HEK293 (cell line): Measurements from ENCODE around the gene SLC26A6.

ENCODE experiments used
- CTCF ChIA-PET: fragments of 350-600 bp; formaldehyde crosslinking; extraction: SDS; loops from one replicate; lab custom pipeline; 2021; ENCODE audit warnings: antibody characterized with exemption; lab: Yijun Ruan, JAX
- POLR2A ChIA-PET: fragments of 300-600 bp; formaldehyde crosslinking; extraction: SDS; loops from one replicate; lab custom pipeline; 2020; ENCODE audit warnings: antibody characterized with exemption, inconsistent platforms; lab: Yijun Ruan, JAX
- H3K27ac ChIP-seq: fragments of 200-500 bp; sonication (Bioruptor generic); 2 replicates; pipeline ENCODE4 v1.5.1; 2014; ENCODE audit warnings: low read depth, low read length, control low read depth, inconsistent platforms; ENCODE audit errors: extremely low read depth
- H3K36me3 ChIP-seq, 2 experiments: fragments of 200-500 bp in 1 of 2; sonication (Bioruptor generic) in 1 of 2; 1 replicate in 1 of 2; 2 replicates in 1 of 2; pipeline ENCODE4 v1.5.1; 2014 to 2017; ENCODE audit warnings: inconsistent platforms in 2 of 2, low read length in 2 of 2; ENCODE audit not compliant: control insufficient read depth in 2 of 2, insufficient read depth in 1 of 2
- H3K4me1 ChIP-seq: fragments of 200-500 bp; sonication (Bioruptor generic); 2 replicates; pipeline ENCODE4 v1.5.1; 2014; ENCODE audit warnings: mild to moderate bottlenecking, low read length, inconsistent platforms; ENCODE audit not compliant: control insufficient read depth, insufficient read depth
- H3K4me3 ChIP-seq: 2 replicates; pipeline ENCODE4 v1.5.1; 2011; ENCODE audit warnings: low read depth, mild to moderate bottlenecking, control low read depth, low read length, moderate library complexity
- H3K9me3 ChIP-seq: fragments of 200-500 bp; sonication (Bioruptor generic); 2 replicates; pipeline ENCODE4 v1.5.1; 2014; ENCODE audit warnings: low read depth, low read length, inconsistent platforms; ENCODE audit not compliant: control insufficient read depth, insufficient read depth
- KLF7 ChIP-seq: fragments of 450-650 bp; formaldehyde crosslinking; IDR thresholded peaks from 2 replicates; pipeline ENCODE4 v1.5.1; 2016; ENCODE audit warnings: missing biosample characterization, missing genetic modification characterization, borderline replicate concordance
- OSR2 ChIP-seq: fragments of 450-650 bp; formaldehyde crosslinking; IDR thresholded peaks from 2 replicates; pipeline ENCODE4 v1.5.1; 2016; ENCODE audit warnings: missing biosample characterization, missing genetic modification characterization
- ZFHX2 ChIP-seq: fragments of 450-650 bp; formaldehyde crosslinking; conservative IDR thresholded peaks from 2 replicates; pipeline ENCODE4 v1.5.1; 2016; ENCODE audit warnings: missing biosample characterization, missing genetic modification characterization
- ZFP41 ChIP-seq: fragments of 450-650 bp; formaldehyde crosslinking; IDR thresholded peaks from 2 replicates; pipeline ENCODE4 v1.5.1; 2016; ENCODE audit warnings: missing biosample characterization, missing genetic modification characterization, borderline replicate concordance
- ZIC2 ChIP-seq: fragments of 450-650 bp; formaldehyde crosslinking; IDR thresholded peaks from 2 replicates; pipeline ENCODE4 v1.5.1; 2016; ENCODE audit warnings: missing biosample characterization, missing genetic modification characterization
- ZNF184 ChIP-seq: fragments of 450-650 bp; IDR thresholded peaks from 2 replicates; pipeline ENCODE4 v1.5.1; 2018; ENCODE audit warnings: missing biosample characterization, mild to moderate bottlenecking, missing genetic modification characterization
- ZNF292 ChIP-seq: fragments of 450-650 bp; formaldehyde crosslinking; IDR thresholded peaks from 2 replicates; pipeline ENCODE4 v1.5.1; 2016; ENCODE audit warnings: low read depth, missing biosample characterization, missing genetic modification characterization, borderline replicate concordance
- ZNF311 ChIP-seq: fragments of 450-650 bp; formaldehyde crosslinking; IDR thresholded peaks from 2 replicates; pipeline ENCODE4 v1.5.1; 2017; ENCODE audit warnings: missing biosample characterization, missing genetic modification characterization, borderline replicate concordance
- ZNF354C ChIP-seq: fragments of 450-650 bp; formaldehyde crosslinking; IDR thresholded peaks from 2 replicates; pipeline ENCODE4 v1.5.1; 2016; ENCODE audit warnings: missing biosample characterization, missing genetic modification characterization, low read depth, borderline replicate concordance
- ZNF600 ChIP-seq: fragments of 450-650 bp; formaldehyde crosslinking; IDR thresholded peaks from 2 replicates; pipeline ENCODE4 v1.5.1; 2016; ENCODE audit warnings: missing biosample characterization, missing genetic modification characterization
- ZNF776 ChIP-seq: fragments of 450-650 bp; formaldehyde crosslinking; IDR thresholded peaks from 2 replicates; pipeline ENCODE4 v1.5.0; 2017; ENCODE audit warnings: missing biosample characterization, missing genetic modification characterization, borderline replicate concordance
- ZNF792 ChIP-seq: fragments of 450-650 bp; formaldehyde crosslinking; IDR thresholded peaks from 2 replicates; pipeline ENCODE4 v1.5.1; 2016; ENCODE audit warnings: missing biosample characterization, missing genetic modification characterization
- ZNF830 ChIP-seq: fragments of 450-650 bp; IDR thresholded peaks from 2 replicates; pipeline ENCODE4 v1.5.0; 2018; ENCODE audit warnings: missing biosample characterization, missing genetic modification characterization, low read depth, mild to moderate bottlenecking, moderate library complexity
- TF ChIP-seq, protein P1 (sequence below): fragments of 450-650 bp; formaldehyde crosslinking; IDR thresholded peaks from 2 replicates; pipeline ENCODE4 v1.5.1; 2016; ENCODE audit warnings: missing biosample characterization, missing genetic modification characterization
- TF ChIP-seq, protein P2 (sequence below): fragments of 450-650 bp; formaldehyde crosslinking; IDR thresholded peaks from 2 replicates; pipeline ENCODE4 v1.5.1; 2016; ENCODE audit warnings: missing biosample characterization, missing genetic modification characterization
- TF ChIP-seq, protein P3 (sequence below): fragments of 450-650 bp; formaldehyde crosslinking; IDR thresholded peaks from 2 replicates; pipeline ENCODE4 v1.5.1; 2016; ENCODE audit warnings: missing biosample characterization, missing genetic modification characterization
- TF ChIP-seq, protein P4 (sequence below): fragments of 450-650 bp; formaldehyde crosslinking; optimal IDR thresholded peaks from 2 replicates; pipeline ENCODE3; 2016; ENCODE audit warnings: missing biosample characterization, mild to moderate bottlenecking, missing genetic modification characterization

The SLC26A6 gene

DNA sequence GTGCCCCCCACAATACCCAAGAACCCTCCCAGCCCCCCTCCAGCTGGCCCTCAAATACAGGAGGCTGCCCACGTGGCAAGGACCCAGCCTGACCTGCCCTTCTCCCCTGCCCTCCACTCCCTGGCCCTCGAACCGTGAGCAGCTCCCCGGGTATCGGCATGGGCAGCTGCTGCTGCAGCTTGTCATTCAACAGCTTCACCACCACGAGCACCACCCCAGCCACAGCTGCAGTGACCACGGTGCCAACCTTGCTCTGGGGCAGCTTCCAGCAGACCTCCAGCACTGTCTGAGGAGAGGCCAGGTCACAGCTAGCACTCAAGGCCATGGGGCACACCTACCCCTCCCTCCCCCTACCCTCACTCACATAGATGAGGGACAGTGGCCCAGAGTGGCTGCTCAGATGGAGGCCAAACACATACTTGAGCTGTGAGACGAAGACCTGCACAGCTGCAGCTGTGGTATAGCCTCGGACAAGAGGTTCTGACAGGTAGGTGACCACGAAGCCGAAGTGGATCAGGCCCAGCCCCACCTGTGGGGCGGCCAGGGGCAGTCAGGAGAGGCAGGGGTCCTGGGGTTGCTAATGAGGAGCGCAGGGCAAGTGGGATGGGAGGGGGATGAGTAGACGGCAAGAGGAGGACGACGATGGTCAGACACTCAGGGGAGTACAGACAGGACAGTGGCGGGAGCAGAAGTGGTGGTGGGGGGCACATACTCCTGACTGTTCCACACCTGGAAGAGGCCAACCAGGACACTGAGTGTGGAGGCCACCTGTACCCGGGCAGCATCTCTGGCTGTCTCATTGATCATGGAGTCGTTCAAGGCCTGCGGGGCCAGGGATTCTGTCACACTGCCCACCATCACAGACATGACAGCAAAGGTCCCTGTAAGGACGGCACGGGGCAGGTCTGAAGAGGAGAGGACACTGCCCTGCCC, 3.5 kb downstream of the SLC26A6 start:
- H3K9me3 ChIP-seq = no peaks in the 10 kb centered on the region
- no peak overlapping the region for H3K4me3 ChIP-seq
- no peaks in the 10 kb centered on the region for H3K4me1 ChIP-seq
- peaks cover 0 to 72% of the 10 kb centered on the region in 2 experiments; a peak in 1 of 3 replicates for H3K36me3 ChIP-seq
- no peak overlapping the region for H3K27ac ChIP-seq
- TF ChIP-seq, protein P1, sequence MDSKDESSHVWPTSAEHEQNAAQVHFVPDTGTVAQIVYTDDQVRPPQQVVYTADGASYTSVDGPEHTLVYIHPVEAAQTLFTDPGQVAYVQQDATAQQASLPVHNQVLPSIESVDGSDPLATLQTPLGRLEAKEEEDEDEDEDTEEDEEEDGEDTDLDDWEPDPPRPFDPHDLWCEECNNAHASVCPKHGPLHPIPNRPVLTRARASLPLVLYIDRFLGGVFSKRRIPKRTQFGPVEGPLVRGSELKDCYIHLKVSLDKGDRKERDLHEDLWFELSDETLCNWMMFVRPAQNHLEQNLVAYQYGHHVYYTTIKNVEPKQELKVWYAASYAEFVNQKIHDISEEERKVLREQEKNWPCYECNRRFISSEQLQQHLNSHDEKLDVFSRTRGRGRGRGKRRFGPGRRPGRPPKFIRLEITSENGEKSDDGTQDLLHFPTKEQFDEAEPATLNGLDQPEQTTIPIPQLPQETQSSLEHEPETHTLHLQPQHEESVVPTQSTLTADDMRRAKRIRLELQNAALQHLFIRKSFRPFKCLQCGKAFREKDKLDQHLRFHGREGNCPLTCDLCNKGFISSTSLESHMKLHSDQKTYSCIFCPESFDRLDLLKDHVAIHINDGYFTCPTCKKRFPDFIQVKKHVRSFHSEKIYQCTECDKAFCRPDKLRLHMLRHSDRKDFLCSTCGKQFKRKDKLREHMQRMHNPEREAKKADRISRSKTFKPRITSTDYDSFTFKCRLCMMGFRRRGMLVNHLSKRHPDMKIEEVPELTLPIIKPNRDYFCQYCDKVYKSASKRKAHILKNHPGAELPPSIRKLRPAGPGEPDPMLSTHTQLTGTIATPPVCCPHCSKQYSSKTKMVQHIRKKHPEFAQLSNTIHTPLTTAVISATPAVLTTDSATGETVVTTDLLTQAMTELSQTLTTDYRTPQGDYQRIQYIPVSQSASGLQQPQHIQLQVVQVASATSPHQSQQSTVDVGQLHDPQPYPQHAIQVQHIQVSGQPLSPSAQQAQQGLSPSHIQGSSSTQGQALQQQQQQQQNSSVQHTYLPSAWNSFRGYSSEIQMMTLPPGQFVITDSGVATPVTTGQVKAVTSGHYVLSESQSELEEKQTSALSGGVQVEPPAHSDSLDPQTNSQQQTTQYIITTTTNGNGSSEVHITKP (tag by site-specific recombination) = 0 out of 2 replicates have a peak, but pooled peaks have one; percentile 31
- no peak for TF ChIP-seq ZNF830 (tag by site-specific recombination)
- TF ChIP-seq, all 188 proteins: peak for 1
- POLR2A ChIA-PET = interaction anchor here (0.6 kb wide), 1 partner anchor 489 kb away, joined by 4 read pairs; no protein-coding TSS in a partner anchor
- CTCF ChIA-PET = interaction anchor here (0.5 kb wide), 1 partner anchor 84 kb away, joined by 4 read pairs; no protein-coding TSS in a partner anchor

DNA sequence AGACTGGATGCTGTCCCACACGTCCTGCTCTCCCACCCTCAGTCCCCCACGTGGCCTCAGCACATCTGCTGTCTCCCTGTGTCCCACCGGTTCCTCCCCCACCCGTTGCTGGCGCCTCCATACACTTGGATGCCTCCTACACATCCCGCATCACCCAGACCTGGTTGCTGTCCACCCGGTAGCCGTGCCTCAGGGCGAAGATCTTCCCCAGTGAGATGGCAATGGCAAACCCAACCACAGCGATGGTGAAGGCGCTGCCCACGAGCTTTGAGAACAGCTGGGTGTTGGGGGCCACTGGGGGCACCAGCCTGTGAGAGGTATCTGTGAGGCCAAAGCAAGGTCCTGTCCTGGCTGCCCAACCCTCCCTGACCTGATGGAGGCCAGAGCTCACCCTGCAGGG, 4.4 kb downstream of the SLC26A6 start:
- CTCF ChIA-PET = no interaction called here
- peaks cover 0 to 81% of the 10 kb centered on the region in 2 experiments; a peak in 1 of 3 replicates for H3K36me3 ChIP-seq

DNA sequence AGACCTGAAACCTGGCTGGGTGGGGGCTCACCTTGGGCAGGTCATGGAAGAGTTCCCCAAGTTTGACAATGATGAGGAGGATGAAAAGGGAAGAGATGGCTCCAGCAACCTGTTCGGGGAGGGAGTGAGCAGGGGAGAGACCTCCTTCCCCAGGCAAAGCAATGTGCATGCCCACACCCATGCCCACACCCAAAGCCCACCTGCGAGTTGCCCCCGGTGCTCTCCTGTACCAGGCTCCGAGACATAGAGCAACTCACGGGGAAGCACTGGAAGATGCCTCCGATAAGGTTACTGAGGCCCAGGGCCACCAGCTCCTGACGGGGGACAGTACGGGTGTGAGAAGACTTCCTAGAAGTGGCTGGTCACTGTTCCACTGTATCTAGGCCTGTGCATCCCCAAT, 4.9 kb downstream of the SLC26A6 start:
- CTCF ChIA-PET = no interaction called here
- Histone ChIP-seq H3K4me3 (no peak overlapping the region), H3K27ac (no peak overlapping the region), H3K36me3 (peaks cover 0 to 85% of the 10 kb centered on the region in 2 experiments; a peak in 1 of 3 replicates), H3K9me3 (no peaks in the 10 kb centered on the region), H3K4me1 (no peaks in the 10 kb centered on the region)
- TF ChIP-seq, protein P2, sequence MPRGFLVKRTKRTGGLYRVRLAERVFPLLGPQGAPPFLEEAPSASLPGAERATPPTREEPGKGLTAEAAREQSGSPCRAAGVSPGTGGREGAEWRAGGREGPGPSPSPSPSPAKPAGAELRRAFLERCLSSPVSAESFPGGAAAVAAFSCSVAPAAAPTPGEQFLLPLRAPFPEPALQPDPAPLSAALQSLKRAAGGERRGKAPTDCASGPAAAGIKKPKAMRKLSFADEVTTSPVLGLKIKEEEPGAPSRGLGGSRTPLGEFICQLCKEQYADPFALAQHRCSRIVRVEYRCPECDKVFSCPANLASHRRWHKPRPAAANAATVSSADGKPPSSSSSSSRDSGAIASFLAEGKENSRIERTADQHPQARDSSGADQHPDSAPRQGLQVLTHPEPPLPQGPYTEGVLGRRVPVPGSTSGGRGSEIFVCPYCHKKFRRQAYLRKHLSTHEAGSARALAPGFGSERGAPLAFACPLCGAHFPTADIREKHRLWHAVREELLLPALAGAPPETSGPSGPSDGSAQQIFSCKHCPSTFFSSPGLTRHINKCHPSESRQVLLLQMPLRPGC (tag by site-specific recombination) = no peak
- TF ChIP-seq, protein P3, sequence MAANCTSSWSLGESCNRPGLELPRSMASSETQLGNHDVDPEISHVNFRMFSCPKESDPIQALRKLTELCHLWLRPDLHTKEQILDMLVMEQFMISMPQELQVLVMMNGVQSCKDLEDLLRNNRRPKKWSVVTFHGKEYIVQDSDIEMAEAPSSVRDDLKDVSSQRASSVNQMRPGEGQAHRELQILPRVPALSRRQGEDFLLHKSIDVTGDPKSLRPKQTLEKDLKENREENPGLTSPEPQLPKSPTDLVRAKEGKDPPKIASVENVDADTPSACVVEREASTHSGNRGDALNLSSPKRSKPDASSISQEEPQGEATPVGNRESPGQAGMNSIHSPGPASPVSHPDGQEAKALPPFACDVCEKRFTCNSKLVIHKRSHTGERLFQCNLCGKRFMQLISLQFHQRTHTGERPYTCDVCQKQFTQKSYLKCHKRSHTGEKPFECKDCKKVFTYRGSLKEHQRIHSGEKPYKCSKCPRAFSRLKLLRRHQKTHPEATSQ (tag by site-specific recombination) = no peak
- TF ChIP-seq KLF7 (tag by site-specific recombination) (no peak), ZFP41 (no peak), ZNF792 (tag by site-specific recombination) (no peak), ZFHX2 (tag by site-specific recombination) (no peak), ZNF776 (tag by site-specific recombination) (no peak), ZNF311 (no peak), ZNF184 (tag by site-specific recombination) (no peak), ZNF354C (tag by site-specific recombination) (no peak)
- TF ChIP-seq, protein P4, sequence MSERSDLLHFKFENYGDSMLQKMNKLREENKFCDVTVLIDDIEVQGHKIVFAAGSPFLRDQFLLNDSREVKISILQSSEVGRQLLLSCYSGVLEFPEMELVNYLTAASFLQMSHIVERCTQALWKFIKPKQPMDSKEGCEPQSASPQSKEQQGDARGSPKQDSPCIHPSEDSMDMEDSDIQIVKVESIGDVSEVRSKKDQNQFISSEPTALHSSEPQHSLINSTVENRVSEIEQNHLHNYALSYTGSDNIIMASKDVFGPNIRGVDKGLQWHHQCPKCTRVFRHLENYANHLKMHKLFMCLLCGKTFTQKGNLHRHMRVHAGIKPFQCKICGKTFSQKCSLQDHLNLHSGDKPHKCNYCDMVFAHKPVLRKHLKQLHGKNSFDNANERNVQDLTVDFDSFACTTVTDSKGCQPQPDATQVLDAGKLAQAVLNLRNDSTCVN (tag by site-specific recombination) = no peak
- POLR2A ChIA-PET = no interaction called here

More for the DNA sequence above, 4.4 kb downstream of the SLC26A6 start:
- Histone ChIP-seq H3K4me1 (no peaks in the 10 kb centered on the region), H3K9me3 (no peaks in the 10 kb centered on the region), H3K27ac (no peak overlapping the region), H3K4me3 (no peak overlapping the region)
- TF ChIP-seq OSR2 = no peak
- TF ChIP-seq ZNF600 (tag by site-specific recombination) = no peak
- TF ChIP-seq ZNF292 = no peak
- no peak for TF ChIP-seq ZIC2 (tag by site-specific recombination)
- POLR2A ChIA-PET = no interaction called here
